GM19468 (cell line): ENCODE results near the gene PNISR.
"Not testable (repeated sequence)": the region's sequence is repeated elsewhere in the genome, so short reads cannot be mapped to it uniquely, and the experiment has no call there.

Experiments
- ATAC-seq: cut with Tn5 transposase; IDR thresholded peaks from one replicate; pipeline ENCODE4 v1.9.1; 2021; ENCODE audit warnings: mild to moderate bottlenecking, moderate library complexity, moderate number of reproducible peaks; ENCODE audit not compliant: unreplicated experiment; ENCODE audit errors: extremely low read depth

The PNISR gene, protein sequence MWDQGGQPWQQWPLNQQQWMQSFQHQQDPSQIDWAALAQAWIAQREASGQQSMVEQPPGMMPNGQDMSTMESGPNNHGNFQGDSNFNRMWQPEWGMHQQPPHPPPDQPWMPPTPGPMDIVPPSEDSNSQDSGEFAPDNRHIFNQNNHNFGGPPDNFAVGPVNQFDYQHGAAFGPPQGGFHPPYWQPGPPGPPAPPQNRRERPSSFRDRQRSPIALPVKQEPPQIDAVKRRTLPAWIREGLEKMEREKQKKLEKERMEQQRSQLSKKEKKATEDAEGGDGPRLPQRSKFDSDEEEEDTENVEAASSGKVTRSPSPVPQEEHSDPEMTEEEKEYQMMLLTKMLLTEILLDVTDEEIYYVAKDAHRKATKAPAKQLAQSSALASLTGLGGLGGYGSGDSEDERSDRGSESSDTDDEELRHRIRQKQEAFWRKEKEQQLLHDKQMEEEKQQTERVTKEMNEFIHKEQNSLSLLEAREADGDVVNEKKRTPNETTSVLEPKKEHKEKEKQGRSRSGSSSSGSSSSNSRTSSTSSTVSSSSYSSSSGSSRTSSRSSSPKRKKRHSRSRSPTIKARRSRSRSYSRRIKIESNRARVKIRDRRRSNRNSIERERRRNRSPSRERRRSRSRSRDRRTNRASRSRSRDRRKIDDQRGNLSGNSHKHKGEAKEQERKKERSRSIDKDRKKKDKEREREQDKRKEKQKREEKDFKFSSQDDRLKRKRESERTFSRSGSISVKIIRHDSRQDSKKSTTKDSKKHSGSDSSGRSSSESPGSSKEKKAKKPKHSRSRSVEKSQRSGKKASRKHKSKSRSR

DNA sequence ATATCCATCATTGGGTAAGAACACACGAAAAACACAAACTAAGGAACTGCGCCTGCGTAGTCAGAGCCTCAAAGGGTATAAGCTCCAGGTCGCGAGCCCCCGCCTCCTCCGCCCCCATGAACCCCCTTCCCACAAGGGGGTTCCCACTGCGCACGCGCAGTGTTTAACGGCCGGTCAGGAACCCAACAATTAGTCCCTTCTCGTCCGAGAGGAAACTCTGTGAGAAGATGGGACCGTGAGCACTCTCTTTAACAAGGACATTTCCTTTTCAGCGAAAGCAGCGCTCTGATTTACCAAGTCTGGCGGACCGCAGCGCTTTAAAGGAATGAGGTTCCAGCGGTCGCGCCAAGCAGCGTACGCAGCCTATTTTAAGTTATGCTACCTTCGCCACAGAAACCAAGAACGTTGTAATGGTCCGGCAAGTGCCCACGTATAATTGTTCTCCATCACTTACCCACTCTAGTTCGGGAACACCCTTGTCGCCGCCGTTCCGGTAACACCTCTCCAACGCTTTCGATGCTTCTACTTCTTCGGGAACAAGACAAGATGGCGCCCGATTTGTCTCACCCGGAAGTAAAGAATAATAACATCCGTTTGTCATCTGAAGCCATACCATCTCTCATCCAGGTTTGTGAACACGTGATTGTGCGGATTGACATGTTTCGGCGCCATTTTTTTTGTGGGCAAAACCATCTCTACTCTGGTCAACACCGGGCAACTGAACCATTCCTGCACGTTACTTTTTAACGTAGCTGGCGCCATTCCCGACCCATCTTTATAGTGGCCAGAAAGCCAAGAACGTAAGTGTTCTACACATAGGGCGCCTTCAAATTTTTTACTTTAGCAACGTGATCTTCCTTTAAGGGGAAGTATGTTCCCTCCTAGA, at the start of gene PNISR:
Gene PNISR, minus strand, starts transcription at position 548 of the 886 bp plus-strand sequence. CDS start 10,649 bp downstream, outside the sequence.
- peak; percentile 87 for ATAC-seq

DNA sequence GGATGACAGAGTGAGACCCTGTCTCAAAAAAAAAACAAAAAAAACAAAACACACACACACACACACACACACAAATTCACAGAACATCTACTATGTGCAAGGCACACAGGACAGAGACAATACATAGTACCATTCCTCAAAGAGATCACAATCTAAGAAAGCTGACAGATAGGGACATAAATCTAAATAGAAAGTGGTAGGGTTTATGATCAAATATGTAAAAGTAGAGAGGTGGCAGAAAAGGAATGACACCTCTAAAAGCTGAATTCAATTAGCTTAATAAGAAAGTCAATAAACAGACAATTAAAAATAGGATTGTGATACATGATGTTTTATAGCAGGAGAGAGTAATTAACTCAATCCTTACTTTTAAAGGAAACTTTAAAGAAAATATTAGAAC, 48.6 kb upstream of the PNISR start:
- no peak for ATAC-seq

DNA sequence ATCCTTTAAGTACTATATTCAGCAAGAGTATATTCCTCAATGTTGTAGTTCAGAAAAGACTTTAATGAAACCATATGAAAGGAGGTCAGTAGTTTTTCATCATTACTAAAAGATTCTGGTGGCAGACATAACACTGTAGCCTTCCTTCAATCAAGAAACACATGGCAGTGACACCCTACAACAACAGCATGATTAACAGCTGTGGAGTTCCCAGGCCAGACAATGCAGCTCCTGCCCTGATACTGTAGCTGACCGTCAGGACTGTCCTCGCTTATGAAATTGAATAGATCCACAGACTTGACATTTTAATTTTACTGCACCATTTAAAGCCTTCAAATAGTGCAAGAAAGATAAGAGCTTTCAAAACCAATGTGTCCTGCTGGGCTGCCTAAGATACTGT, 46.5 kb upstream of the PNISR start:
- no peak for ATAC-seq

DNA sequence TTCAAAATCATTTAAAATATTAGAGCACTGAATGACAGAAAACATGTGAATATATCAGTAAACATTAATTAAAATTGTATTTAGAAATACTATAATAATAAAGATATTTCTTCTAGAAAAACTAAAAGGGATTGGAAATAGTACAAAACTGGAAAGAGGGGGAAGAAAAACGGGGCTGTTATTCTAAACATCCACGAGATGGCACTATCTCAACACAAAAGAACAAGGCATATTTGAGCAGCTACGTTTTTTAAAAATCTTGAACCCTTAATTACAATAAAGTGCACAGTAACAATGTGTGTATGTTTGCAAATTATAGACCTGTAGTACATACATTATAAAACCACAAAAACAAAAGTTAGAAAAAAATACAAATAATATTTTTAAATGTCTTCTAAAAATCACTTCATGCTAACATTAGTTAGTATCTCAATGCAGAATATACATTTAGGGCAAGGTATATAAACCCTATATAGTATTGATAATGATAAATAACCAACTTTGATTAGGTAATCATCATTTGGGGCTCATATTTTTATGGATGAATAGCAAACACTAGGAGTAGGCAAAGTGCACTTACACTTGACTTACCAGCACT, 42.5 kb upstream of the PNISR start:
- ATAC-seq, result no peak

DNA sequence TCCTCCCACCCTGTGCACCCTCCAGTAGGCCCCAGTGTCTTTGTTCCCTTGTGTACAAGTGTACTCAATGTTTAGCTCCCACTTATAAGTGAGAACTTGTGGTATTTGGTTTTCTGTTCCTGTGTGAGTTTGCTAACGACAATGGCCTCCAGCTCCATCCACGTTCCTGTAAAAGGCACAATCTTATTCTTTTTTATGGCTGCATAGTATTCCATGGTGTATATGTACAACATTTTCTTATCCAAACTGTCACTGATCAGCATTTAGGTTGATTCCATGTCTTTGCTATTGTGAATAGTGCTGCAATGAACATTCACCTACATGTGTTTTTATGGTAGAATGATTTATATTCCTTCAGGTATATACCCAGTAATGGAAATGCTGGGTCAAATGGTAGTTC, 34.0 kb upstream of the PNISR start:
- not testable (repeated sequence) for ATAC-seq

DNA sequence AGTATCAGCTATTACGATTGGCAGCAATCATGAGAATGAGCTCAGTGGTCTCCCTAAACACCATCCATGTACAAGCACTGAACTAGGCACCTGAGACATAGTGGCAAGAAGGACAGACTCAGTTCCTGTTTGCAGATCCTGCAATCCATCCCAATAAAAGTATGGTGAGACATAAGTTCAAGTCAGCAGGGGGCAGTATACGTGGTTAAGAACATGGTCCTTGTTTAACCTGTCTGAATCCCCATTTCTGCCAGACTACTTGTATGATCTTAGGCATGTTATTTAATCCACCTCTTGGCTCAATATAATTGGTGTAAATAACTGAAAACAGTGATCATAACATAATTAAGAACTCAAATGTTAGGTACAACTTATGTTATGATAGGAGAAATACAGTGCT, 33.2 kb upstream of the PNISR start:
- ATAC-seq, result no peak

DNA sequence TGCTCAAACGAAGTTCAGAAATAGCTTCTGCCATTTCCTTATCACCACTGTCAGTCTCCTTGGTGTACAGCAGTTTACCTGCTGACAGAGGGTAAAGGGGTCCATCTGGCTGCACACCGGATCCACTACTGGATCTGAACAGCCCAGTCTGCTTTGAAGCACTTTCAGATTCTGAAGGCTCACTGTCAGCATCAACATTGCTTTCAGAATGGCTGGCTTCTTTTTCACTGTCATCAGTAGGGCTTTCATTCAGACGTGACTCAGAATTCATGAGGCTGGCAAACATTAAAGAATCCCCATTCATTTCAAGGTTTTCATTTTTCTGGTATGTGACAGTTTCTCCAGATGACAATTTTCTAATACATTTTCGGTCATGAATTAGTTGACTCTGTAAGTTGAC, 21.0 kb upstream of the PNISR start:
- no peak for ATAC-seq

DNA sequence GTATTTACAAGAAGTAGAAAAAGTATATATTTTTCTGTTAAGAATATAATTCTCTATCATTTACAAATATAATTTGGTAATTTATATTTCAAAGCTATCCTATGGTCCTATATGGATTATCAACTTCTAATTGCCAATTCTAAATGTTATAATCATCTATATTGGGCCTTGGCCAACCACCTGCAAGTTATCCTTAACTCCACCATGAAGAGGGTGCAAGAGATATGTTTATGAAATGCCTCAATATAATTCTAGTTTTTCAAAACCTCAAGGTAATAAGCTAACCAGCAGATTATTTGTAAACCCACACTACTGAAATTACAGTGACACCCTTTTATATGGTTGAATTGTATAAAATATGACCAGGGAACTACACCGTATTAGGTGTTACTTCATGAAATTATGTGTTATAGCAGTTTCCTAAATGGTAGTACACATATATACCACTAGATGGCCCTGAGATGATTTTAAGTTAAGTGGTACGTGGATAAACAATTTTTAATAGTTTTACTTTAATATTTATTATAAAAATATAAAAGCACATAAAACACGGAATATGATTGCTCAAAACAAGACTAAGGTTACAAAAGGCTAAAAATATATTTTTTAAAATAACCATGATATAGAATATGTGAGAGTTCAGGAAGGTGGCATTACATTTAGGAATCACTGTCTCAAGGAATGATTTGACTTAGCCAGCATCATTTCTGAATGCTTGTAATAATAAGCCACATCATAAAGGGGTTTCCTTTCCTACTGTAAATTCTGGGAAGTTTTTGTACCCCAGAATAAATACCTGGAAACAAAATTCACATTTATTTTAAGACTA, 9.8 kb upstream of the PNISR start:
- no peak for ATAC-seq

DNA sequence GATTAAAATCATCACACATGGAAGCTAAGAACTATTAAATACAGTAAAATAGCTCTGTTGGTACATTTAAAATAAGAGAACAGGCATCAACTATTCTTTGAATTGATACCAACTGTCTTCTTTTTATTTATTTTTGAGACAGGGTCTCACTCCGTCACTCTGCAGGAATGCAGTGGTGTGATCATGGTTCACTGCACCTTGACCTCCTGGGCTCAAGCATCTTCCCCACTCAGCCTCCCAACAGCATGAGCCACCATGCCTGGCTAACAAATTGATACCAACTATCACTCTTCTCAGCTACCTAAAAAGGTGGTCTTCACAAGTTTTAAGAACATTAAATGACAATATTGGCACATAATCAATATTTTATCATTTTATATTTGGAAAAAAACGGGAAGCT, 7.8 kb upstream of the PNISR start:
- ATAC-seq, result no peak

DNA sequence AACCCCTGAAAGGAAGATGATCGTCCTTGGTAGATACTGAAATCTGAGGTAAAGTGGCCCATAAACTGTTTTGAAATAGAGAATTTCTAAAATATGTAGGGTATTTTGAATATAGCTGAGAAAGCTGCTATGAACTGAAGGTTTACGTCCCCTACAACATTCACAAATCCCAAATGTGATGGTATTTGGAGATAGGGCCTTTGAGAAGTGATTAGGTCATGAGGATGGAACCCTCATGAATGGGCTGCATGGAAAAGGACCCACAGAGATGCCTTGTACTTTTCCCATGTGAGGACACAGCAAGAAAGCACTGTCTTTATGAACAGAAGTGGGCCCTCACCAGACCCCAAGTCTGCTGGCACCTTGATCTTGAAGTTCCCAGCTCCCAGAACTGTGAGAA, 6.8 kb upstream of the PNISR start:
- no peak for ATAC-seq

DNA sequence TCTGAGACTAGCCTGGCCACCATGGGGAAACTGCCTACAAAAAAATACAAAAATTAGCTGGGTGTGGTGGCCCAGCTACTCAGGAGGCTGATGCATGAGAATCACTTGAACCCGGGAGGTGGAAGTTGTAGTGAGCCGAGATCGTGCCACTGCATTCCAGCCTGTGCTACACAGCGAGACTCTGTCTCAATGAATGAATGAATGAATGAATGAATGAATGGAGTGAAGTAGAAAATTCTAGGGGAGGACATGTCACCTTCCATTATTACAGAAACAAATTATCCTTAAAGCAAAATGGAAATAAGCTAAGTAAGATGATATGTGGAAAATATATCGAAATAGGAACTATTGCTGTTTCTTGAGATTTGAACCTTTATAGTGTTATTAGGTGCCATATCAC, 2.9 kb upstream of the PNISR start:
- no peak for ATAC-seq

DNA sequence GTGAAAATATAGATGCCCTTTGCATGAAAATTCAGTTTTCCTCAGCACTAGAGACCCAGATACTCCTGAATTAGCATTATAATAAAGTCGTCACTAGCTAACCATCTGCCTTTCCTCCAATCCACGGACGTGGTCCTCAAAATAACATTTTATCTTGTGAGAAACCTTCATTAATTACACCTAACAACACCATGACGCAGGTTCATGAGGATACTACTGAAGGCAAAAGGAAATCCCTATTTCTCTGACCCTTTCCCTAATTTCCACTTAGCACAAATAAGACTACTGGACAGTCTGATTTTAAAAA, 1.3 kb upstream of the PNISR start:
- no peak for ATAC-seq

DNA sequence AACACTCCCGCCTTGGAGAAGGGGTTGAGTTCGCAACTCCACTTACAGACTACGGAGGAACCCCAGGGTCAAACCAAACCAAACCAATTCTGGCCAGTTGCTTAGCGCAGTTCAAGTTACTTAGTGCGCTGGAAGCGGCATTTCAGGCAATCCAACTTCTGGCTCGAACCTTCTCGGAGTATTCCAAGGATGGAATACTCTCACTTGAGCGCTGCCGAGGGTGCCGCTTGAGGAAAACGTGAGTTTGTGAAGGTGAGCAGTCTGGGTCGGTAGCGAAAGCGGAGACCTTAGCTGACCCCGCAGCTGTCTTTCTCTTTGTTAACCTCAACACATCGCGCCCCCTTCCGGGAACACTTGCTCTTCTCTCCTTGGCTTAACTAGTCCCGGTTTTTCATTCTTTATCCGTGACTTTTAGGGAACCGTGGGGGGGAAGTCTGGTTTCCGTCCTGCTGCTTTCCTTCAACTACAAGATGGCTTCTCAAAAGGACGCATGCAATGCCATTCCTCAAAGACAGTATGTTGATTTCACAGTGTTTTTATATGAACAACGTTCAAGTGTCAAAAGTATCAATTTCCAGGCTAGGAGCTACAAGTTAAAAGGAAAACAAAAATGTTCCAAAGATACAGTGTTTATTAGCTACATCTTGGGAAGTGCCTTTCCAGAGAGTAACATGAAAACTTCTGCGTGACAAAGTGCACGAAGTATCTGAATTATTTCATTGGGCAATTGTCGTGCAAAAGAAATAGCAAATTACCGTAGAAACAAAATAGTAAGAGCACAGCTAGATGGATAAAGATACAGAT, 741 bp upstream of the PNISR start:
- ATAC-seq, result peak; percentile 9

DNA sequence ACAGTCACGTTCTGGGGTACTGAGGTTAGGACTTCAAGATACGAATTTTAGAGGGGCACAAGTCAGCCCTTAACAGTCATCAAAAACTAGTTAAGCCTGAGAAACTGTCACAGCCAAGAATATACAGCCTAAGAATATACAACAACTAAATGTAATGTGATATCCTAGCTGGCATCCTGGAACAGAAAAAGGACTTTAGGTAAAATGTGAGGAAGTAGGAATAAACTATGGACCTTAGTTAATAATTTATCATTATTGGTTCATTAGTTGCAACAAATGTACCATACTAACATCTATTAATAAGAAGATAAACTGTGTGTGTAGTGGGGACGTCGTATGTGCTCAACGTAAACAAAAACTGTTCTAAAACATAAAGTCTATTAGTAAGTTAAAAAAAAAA, 1.1 kb downstream of the PNISR start:
- no peak for ATAC-seq

DNA sequence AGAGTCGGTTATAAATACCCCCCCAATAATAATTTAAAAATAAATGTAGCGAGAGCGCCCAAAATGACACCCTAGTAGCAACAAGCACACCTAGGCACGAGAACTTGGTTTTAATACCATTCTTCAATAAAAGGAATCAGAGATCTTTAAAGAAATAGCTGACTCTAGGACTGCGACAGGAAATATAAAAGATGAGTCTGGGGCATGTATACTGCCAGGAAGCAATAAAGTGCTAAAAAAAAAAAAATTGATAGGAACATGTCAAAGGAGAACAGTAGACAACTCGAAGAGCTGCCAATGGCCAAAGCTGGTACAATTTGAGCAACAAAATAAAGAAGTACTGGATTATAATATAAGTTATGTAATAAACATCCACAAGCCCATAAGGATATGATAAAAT, 2.2 kb downstream of the PNISR start:
- ATAC-seq, result no peak

DNA sequence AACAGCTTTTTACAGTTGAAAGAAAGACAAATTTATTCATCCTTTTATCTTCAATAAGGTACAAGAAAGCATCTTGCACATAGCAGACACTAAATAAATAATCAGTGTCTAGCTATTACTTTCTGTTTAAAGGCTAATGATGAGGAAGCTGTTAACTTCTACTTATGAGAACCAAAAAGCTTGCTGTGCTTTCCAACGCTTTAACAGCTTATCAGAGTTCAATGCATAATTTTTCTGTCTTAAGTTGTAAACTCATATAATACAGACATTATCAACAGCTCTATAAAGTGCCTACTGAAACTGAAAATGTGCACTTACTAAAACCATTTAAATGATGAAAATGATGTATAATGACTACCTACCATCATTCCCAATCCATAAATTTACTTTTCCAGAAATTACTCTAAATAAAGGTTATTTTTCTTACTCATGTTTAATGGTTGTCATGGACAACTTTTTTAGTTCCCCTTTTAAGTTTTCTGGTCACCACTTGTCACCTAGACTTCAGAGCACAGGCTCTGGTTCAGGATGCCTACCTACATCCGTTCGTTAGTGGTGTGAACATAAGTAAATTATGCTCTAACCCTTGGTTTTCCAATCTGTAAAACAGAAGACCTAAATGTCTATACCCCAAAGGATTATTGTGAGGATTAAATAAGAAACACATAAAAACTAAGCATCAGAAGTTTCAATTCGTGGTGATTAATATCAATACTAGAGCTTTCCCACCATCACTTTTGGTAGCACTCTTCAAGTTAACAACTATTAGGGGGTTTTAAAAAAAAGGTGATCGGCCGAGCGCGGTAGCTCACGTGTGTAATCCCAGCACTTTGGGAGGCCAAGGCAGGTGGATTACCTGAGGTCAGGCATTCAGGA, 8.0 kb downstream of the PNISR start:
- ATAC-seq, result peak; percentile 71

DNA sequence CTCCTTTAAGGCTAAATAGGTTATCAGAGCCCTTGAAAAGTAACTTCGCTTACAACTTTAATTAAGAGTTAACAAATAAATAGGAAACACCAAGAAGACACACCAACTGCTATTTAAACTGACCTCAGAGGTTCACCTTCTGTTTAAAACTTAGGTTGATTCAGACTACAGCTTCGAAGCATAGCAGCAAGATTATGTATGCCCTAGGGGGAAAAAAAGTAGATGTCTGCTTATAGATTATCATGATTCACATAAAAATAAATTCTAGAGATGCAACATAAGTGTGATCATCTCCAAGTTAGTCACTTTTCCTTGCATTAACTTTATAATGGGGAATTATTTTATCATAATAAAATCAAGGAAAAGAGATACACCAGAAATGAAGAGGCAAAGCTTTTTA, 8.9 kb downstream of the PNISR start:
- ATAC-seq, result no peak

DNA sequence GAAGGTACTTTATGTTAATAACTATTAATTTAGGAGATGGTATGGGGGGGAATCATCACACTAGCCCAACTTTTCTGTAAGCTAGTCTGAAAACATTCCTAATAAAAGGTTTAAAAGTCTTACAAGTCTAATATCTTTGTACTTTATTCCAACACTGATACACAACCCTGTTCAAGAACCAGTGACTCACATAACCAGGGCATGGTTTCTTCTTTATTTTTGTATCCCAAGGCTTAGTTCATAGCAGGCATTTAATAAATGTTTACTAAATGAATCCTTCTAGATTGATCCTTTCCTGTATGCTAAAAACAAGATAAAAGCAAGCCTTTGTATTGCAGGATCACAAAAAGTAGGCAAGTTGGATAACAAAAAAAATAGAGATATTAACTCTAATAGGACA, 9.7 kb downstream of the PNISR start:
- no peak for ATAC-seq
